Panc1 (cell line): ENCODE data around the gene TIAM2. TPM values are rescaled to one million over a fixed set of nuclear protein-coding genes. Genes with fewer than 3 reads are reported as not detected.

ENCODE experiments used
- ATAC-seq: fragments of 200-7000 bp; cut with Tn5 transposase; 2 replicates; pipeline ENCODE4 v1.9.1; 2020; ENCODE audit warnings: mild to moderate bottlenecking, moderate library complexity
- BruUV-seq: library from RNA; stranded (reverse); fragments of 400-500 nt; replicated peaks from 2 replicates; lab custom pipeline; 2021; lab: Mats Ljungman, UMichigan
- CTCF ChIA-PET: fragments of 300-600 bp; sonication (Branson Sonifier 250); formaldehyde crosslinking; loops from one replicate; lab custom pipeline; 2022; ENCODE audit warnings: antibody characterized with exemption; lab: Charles Lee
- POLR2A ChIA-PET: fragments of 300-600 bp; sonication (Branson Sonifier 250); formaldehyde crosslinking; loops from one replicate; lab custom pipeline; 2022; ENCODE audit warnings: antibody characterized with exemption; lab: Charles Lee
- DNase-seq: peaks from one replicate; pipeline ENCODE4 v3.0.0-alpha.2; 2010; ENCODE audit warnings: low read depth, low spot score
- H3K27ac ChIP-seq: 2 replicates; pipeline ENCODE4 v1.5.1; 2011; ENCODE audit warnings: mild to moderate bottlenecking, low read length, inconsistent platforms
- H3K27me3 ChIP-seq: fragments of 200-500 bp; sonication (Bioruptor generic); 2 replicates; pipeline ENCODE4 v1.6.0; 2014; ENCODE audit warnings: low read length, inconsistent platforms; ENCODE audit not compliant: control insufficient read depth, insufficient read depth
- H3K36me3 ChIP-seq: fragments of 200-500 bp; sonication (Bioruptor generic); 2 replicates; pipeline ENCODE4 v1.5.1; 2014; ENCODE audit warnings: inconsistent platforms, mild to moderate bottlenecking, low read length, moderate library complexity; ENCODE audit not compliant: control insufficient read depth, insufficient read depth
- H3K4me1 ChIP-seq: 2 replicates; pipeline ENCODE4 v1.5.1; 2011; ENCODE audit warnings: inconsistent platforms, mild to moderate bottlenecking, low read length, moderate library complexity; ENCODE audit not compliant: control insufficient read depth, insufficient read depth
- H3K4me3 ChIP-seq, 2 experiments: 2 replicates each; pipeline ENCODE4 v1.5.1; 2011 to 2012; ENCODE audit warnings: low read depth in 2 of 2, low read length in 2 of 2, mild to moderate bottlenecking in 2 of 2, inconsistent platforms in 1 of 2, moderate library complexity in 1 of 2
- H3K9me3 ChIP-seq: fragments of 200-500 bp; sonication (Bioruptor generic); 2 replicates; pipeline ENCODE4 v1.5.1; 2014; ENCODE audit warnings: low read depth, mild to moderate bottlenecking, inconsistent platforms, low read length, moderate library complexity; ENCODE audit not compliant: control insufficient read depth, insufficient read depth
- POLR2AphosphoS5 ChIP-seq: IDR thresholded peaks from 2 replicates; pipeline ENCODE4 v1.6.1; 2012; ENCODE audit warnings: mild to moderate bottlenecking, low read depth, low read length, moderate library complexity
- SIN3A ChIP-seq: IDR thresholded peaks from 2 replicates; pipeline ENCODE4 v1.6.1; 2012; ENCODE audit warnings: low read depth, mild to moderate bottlenecking, low read length, moderate library complexity, borderline replicate concordance; ENCODE audit not compliant: insufficient read depth
- TCF7L2 ChIP-seq: IDR thresholded peaks from 2 replicates; pipeline ENCODE4 v1.6.1; 2011; ENCODE audit warnings: mild to moderate bottlenecking, low read depth, low read length, inconsistent platforms
- in situ Hi-C: cut with HindIII; loops from 2 replicates; pipeline ENCODE4 v1.10.0; 2016; ENCODE audit warnings: low sequenced_read_pairs, low pct_unique_long_range_greater_than_20kb
- intact Hi-C: fragments of 100-400 bp; cut with micrococcal nuclease; formaldehyde crosslinking; loops from one replicate; pipeline ENCODE4 v1.10.0; 2022; ENCODE audit not compliant: unreplicated experiment
- total RNA-seq: library from RNA; stranded (reverse); gene quantifications from one replicate; pipeline ENCODE4 v1.2.1, GENCODE V29; 2021; ENCODE audit not compliant: unreplicated experiment
- TF ChIP-seq, protein P1 (sequence below): fragments of 450-650 bp; IDR thresholded peaks from 2 replicates; pipeline ENCODE4 v1.5.1; 2017; ENCODE audit warnings: mild to moderate bottlenecking
- TF ChIP-seq, protein P2 (sequence below), 2 experiments: IDR thresholded peaks; 2 replicates each; pipeline ENCODE4 v1.6.1; 2011 to 2012; ENCODE audit warnings: low read depth in 2 of 2, control low read depth in 1 of 2, low read length in 1 of 2, mild to moderate bottlenecking in 1 of 2, moderate library complexity in 1 of 2; ENCODE audit not compliant: insufficient read depth in 1 of 2

The TIAM2 gene
- total RNA-seq, 1 experiment from 2014 or later = 14.9 TPM

DNA sequence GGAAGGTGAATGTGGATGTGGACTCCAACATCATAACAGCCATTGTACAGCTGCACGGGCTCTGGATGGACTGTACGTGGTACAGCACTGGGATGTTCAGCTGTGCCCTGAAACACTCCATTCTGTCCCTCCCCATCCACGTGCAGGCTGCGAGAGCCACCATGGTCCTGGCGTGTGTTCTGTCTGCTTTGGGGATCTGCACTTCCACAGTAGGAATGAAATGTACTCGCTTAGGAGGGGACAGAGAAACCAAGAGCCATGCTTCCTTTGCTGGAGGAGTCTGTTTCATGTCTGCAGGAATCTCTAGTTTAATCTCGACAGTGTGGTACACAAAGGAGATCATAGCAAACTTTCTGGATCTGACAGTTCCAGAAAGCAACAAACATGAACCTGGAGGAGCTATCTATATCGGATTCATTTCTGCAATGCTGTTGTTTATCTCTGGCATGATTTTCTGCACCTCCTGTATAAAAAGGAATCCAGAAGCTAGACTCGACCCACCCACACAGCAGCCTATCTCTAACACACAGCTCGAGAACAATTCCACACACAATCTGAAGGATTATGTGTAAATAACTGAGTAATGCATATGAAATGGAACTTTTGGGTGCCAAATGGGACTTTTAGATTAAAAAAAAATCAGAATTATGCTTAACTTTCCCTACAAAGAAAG is 280.8 kb downstream of the TIAM2 start:
- DNase-seq = no peak
- TF ChIP-seq TCF7L2 (no peak), SIN3A (no peak), POLR2AphosphoS5 (no peak)
- TF ChIP-seq, protein P1, sequence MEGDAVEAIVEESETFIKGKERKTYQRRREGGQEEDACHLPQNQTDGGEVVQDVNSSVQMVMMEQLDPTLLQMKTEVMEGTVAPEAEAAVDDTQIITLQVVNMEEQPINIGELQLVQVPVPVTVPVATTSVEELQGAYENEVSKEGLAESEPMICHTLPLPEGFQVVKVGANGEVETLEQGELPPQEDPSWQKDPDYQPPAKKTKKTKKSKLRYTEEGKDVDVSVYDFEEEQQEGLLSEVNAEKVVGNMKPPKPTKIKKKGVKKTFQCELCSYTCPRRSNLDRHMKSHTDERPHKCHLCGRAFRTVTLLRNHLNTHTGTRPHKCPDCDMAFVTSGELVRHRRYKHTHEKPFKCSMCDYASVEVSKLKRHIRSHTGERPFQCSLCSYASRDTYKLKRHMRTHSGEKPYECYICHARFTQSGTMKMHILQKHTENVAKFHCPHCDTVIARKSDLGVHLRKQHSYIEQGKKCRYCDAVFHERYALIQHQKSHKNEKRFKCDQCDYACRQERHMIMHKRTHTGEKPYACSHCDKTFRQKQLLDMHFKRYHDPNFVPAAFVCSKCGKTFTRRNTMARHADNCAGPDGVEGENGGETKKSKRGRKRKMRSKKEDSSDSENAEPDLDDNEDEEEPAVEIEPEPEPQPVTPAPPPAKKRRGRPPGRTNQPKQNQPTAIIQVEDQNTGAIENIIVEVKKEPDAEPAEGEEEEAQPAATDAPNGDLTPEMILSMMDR = no peak
- TF ChIP-seq, protein P2, sequence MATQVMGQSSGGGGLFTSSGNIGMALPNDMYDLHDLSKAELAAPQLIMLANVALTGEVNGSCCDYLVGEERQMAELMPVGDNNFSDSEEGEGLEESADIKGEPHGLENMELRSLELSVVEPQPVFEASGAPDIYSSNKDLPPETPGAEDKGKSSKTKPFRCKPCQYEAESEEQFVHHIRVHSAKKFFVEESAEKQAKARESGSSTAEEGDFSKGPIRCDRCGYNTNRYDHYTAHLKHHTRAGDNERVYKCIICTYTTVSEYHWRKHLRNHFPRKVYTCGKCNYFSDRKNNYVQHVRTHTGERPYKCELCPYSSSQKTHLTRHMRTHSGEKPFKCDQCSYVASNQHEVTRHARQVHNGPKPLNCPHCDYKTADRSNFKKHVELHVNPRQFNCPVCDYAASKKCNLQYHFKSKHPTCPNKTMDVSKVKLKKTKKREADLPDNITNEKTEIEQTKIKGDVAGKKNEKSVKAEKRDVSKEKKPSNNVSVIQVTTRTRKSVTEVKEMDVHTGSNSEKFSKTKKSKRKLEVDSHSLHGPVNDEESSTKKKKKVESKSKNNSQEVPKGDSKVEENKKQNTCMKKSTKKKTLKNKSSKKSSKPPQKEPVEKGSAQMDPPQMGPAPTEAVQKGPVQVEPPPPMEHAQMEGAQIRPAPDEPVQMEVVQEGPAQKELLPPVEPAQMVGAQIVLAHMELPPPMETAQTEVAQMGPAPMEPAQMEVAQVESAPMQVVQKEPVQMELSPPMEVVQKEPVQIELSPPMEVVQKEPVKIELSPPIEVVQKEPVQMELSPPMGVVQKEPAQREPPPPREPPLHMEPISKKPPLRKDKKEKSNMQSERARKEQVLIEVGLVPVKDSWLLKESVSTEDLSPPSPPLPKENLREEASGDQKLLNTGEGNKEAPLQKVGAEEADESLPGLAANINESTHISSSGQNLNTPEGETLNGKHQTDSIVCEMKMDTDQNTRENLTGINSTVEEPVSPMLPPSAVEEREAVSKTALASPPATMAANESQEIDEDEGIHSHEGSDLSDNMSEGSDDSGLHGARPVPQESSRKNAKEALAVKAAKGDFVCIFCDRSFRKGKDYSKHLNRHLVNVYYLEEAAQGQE (IDR thresholded peaks at IDR 0.05; ENCODE audit: insufficient read depth in 1 of 2, low read depth in 2 of 2, low read length in 1 of 2) = no peak
- Histone ChIP-seq H3K27ac (no peak overlapping the region), H3K4me3 (no peak overlapping the region), H3K27me3 (no peaks in the 10 kb centered on the region), H3K9me3 (no peaks in the 10 kb centered on the region), H3K36me3 (peaks cover 11% of the 10 kb centered on the region), H3K4me1 (no peaks in the 10 kb centered on the region)
- no TSS peak for BruUV-seq
- in situ Hi-C loops = no loop called here
- ChIA-PET CTCF (no interaction called here), POLR2A (no interaction called here)
- intact Hi-C loops = no loop called here
- ATAC-seq = no peak; the same call in 1 of the 2 replicates

DNA sequence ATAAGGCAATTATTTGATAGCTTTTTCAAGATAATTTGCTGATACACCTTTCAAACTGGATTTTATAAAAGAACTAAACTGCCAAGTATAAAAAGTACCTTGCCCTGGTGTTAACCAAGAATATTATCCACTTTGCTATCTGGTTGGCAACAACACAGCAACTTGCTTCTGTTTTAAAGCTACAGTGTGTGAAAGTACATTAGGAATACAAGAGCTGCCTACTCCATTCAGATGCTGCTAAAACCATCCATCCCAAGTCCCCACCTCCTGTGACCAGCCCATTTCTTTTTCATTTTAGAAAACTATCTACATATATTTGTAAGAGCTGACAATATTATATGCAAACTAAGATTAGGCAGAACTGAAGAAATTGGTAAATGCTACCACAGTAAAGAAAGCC is 281.5 kb downstream of the TIAM2 start:
- DNase-seq (no peak), ATAC-seq (no peak)
- ChIA-PET POLR2A (no interaction called here), CTCF (no interaction called here)
- no peak for TF ChIP-seq SIN3A
- TF ChIP-seq, protein P1 = no peak
- no peak for TF ChIP-seq TCF7L2
- TF ChIP-seq POLR2AphosphoS5 = no peak
- H3K27me3 ChIP-seq = no peaks in the 10 kb centered on the region
- H3K27ac ChIP-seq = no peak overlapping the region
- peaks cover 11% of the 10 kb centered on the region for H3K36me3 ChIP-seq
- in situ Hi-C loops = no loop called here
- no peaks in the 10 kb centered on the region for H3K9me3 ChIP-seq
- no TSS peak for BruUV-seq
- H3K4me3 ChIP-seq = no peak overlapping the region
- intact Hi-C loops = no loop called here
- H3K4me1 ChIP-seq = no peaks in the 10 kb centered on the region
